ENCODE measurements around the gene ZNF101. TPM values are rescaled to one million over a fixed set of nuclear protein-coding genes. Genes with fewer than 3 reads are reported as not detected.

The ZNF101 gene
- total RNA-seq (2021) (51.3 to 54.0 TPM (median 51.4 TPM) in 3 replicates), Bru-seq, nascent RNA (percentile 92 among the genes with signal in this experiment)
- long read RNA-seq, experiment 1, full-length matches to known transcripts: 11 of 20 reads
- long read RNA-seq, experiment 1, partial matches to known transcripts: 0 of 20 reads
- long read RNA-seq, experiment 1, other reads (novel, unspliced or antisense): 9 of 20 reads
- long read RNA-seq, experiment 2, full-length matches to known transcripts: 8 of 24 reads
- long read RNA-seq, experiment 2, partial matches to known transcripts: 0 of 24 reads
- long read RNA-seq, experiment 2, other reads (novel, unspliced or antisense): 16 of 24 reads
- long read RNA-seq, experiment 3, full-length matches to known transcripts: 21 of 25 reads
- long read RNA-seq, experiment 3, partial matches to known transcripts: 0 of 25 reads
- long read RNA-seq, experiment 3, other reads (novel, unspliced or antisense): 4 of 25 reads

GRCh38 chr19:19668230-19669012, at the start of gene ZNF101:
TSS of gene ZNF101 (plus strand) at chr19:19668839. CDS start at chr19:19668964, 125 bp downstream.
- Mint-ChIP-seq H3K27me3 (ENCODE audit: low read depth) (no peaks in the 10 kb centered on the region; the same call in 1 of the 2 replicates), H3K27ac (peak within 1 kb of the TSS; percentile 99), H3K9me3 (no peaks in the 10 kb centered on the region), H3K4me3 (peak within 1 kb of the TSS; percentile 89), H3K4me1 (peaks cover 21% of the 10 kb centered on the region), H3K36me3 (peaks cover 9% of the 10 kb centered on the region)
- ATAC-seq (peak; percentile 78), DNase-seq (ENCODE audit: low spot score) (peak; percentile 98)
- POLR2A ChIA-PET: interaction anchor here (0.5 to 2.8 kb wide), 7 partner anchors 25 to 987 kb away, joined by 3 to 17 read pairs (median 9); partner anchors contain the start of genes GMIP, ZNF14, ZNF253 and ZNF506
- CTCF ChIA-PET: interaction anchor here (0.6 to 4.0 kb wide), 6 partner anchors 24 to 156 kb away, joined by 3 to 25 read pairs (median 5); partner anchors contain the start of gene GMIP
- TF ChIP-seq NR1H2 (CRISPR knock-in tag; IDR thresholded peaks at IDR 0.05) (no peak), PREB (CRISPR knock-in tag; IDR thresholded peaks at IDR 0.05; ENCODE audit: borderline replicate concordance) (no peak), ZNF317 (CRISPR knock-in tag; IDR thresholded peaks at IDR 0.05; ENCODE audit: borderline replicate concordance, low read depth) (peak; percentile 65; the same call in 1 of the 2 replicates), TEAD1 (CRISPR knock-in tag; IDR thresholded peaks at IDR 0.05) (no peak; the same call in 1 of the 2 replicates), E2F5 (CRISPR knock-in tag; IDR thresholded peaks at IDR 0.05) (peak; percentile 90), FOXP1 (CRISPR knock-in tag; IDR thresholded peaks at IDR 0.05; ENCODE audit: borderline replicate concordance) (no peak), NFYB (CRISPR knock-in tag; conservative IDR thresholded peaks at IDR 0.05; ENCODE audit: low read depth) (peak; percentile 93), IRF1 (CRISPR knock-in tag; IDR thresholded peaks at IDR 0.05) (no peak), MYBL2 (CRISPR knock-in tag; IDR thresholded peaks at IDR 0.05) (no peak), ATF1 (CRISPR knock-in tag; IDR thresholded peaks at IDR 0.05) (no peak), NR2C2 (CRISPR knock-in tag; IDR thresholded peaks at IDR 0.05) (no peak), ZNF219 (CRISPR knock-in tag; IDR thresholded peaks at IDR 0.05; ENCODE audit: borderline replicate concordance) (no peak; the same call in 1 of the 2 replicates), ZNF423 (CRISPR knock-in tag; IDR thresholded peaks at IDR 0.05) (no peak), ATF6 (CRISPR knock-in tag; IDR thresholded peaks at IDR 0.05) (no peak), FOXJ3 (CRISPR knock-in tag; IDR thresholded peaks at IDR 0.05; ENCODE audit: borderline replicate concordance) (no peak), ZNF671 (CRISPR knock-in tag; IDR thresholded peaks at IDR 0.05) (no peak), ESRRA (CRISPR knock-in tag; IDR thresholded peaks at IDR 0.05; ENCODE audit: borderline replicate concordance) (no peak), CBFB (CRISPR knock-in tag; IDR thresholded peaks at IDR 0.05; ENCODE audit: low read depth) (no peak), MXD4 (CRISPR knock-in tag; IDR thresholded peaks at IDR 0.05; ENCODE audit: borderline replicate concordance) (no peak), ZNF416 (CRISPR knock-in tag; IDR thresholded peaks at IDR 0.05) (no peak), MAX (CRISPR knock-in tag; IDR thresholded peaks at IDR 0.05) (peak; percentile 33; the same call in 1 of the 2 replicates), EMX1 (CRISPR knock-in tag; IDR thresholded peaks at IDR 0.05) (no peak), MLX (CRISPR knock-in tag; IDR thresholded peaks at IDR 0.05) (no peak)
- TF ChIP-seq, protein P1, sequence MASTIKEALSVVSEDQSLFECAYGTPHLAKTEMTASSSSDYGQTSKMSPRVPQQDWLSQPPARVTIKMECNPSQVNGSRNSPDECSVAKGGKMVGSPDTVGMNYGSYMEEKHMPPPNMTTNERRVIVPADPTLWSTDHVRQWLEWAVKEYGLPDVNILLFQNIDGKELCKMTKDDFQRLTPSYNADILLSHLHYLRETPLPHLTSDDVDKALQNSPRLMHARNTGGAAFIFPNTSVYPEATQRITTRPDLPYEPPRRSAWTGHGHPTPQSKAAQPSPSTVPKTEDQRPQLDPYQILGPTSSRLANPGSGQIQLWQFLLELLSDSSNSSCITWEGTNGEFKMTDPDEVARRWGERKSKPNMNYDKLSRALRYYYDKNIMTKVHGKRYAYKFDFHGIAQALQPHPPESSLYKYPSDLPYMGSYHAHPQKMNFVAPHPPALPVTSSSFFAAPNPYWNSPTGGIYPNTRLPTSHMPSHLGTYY (CRISPR knock-in tag; IDR thresholded peaks at IDR 0.05): no peak
- TF ChIP-seq, protein P2, sequence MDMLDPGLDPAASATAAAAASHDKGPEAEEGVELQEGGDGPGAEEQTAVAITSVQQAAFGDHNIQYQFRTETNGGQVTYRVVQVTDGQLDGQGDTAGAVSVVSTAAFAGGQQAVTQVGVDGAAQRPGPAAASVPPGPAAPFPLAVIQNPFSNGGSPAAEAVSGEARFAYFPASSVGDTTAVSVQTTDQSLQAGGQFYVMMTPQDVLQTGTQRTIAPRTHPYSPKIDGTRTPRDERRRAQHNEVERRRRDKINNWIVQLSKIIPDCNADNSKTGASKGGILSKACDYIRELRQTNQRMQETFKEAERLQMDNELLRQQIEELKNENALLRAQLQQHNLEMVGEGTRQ (CRISPR knock-in tag; IDR thresholded peaks at IDR 0.05): no peak
- TF ChIP-seq, protein P3, sequence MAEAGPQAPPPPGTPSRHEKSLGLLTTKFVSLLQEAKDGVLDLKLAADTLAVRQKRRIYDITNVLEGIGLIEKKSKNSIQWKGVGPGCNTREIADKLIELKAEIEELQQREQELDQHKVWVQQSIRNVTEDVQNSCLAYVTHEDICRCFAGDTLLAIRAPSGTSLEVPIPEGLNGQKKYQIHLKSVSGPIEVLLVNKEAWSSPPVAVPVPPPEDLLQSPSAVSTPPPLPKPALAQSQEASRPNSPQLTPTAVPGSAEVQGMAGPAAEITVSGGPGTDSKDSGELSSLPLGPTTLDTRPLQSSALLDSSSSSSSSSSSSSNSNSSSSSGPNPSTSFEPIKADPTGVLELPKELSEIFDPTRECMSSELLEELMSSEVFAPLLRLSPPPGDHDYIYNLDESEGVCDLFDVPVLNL (CRISPR knock-in tag; IDR thresholded peaks at IDR 0.05; ENCODE audit: borderline replicate concordance, low read depth): no peak; the same call in 1 of the 2 replicates
